GM21360 (cell line): ENCODE measurements around the gene UQCRC1.

Experiments
- ATAC-seq: cut with Tn5 transposase; IDR thresholded peaks from one replicate; pipeline ENCODE4 v1.9.1; 2021; ENCODE audit warnings: mild to moderate bottlenecking, moderate library complexity; ENCODE audit not compliant: unreplicated experiment

Gene UQCRC1

GRCh38 chr3:48575366-48575765 lies 34.1 kb downstream of the UQCRC1 start:
- ATAC-seq, result no peak

GRCh38 chr3:48573973-48574585 lies 35.4 kb downstream of the UQCRC1 start:
- no peak for ATAC-seq

GRCh38 chr3:48572517-48572916 lies 36.9 kb downstream of the UQCRC1 start:
- no peak for ATAC-seq

GRCh38 chr3:48571938-48572337 lies 37.5 kb downstream of the UQCRC1 start:
- no peak for ATAC-seq

- ATAC-seq, result no peak
These were observed 39.5 kb downstream of the UQCRC1 start for GRCh38 chr3:48569808-48570450.

GRCh38 chr3:48569400-48569799 lies 40.0 kb downstream of the UQCRC1 start:
- ATAC-seq, result no peak

GRCh38 chr3:48568476-48568875 lies 41.0 kb downstream of the UQCRC1 start:
- ATAC-seq, result no peak

- ATAC-seq, result no peak
These were observed 41.9 kb downstream of the UQCRC1 start for GRCh38 chr3:48567500-48567899.

GRCh38 chr3:48567090-48567489 lies 42.4 kb downstream of the UQCRC1 start:
- ATAC-seq, result no peak

- ATAC-seq, result no peak
These were observed 43.1 kb downstream of the UQCRC1 start for GRCh38 chr3:48566401-48566760.

GRCh38 chr3:48565591-48566400 lies 43.6 kb downstream of the UQCRC1 start:
- ATAC-seq, result no peak

GRCh38 chr3:48565186-48565585 lies 44.3 kb downstream of the UQCRC1 start:
- no peak for ATAC-seq

GRCh38 chr3:48564667-48565066 lies 44.8 kb downstream of the UQCRC1 start:
- no peak for ATAC-seq

- ATAC-seq, result no peak
These were observed 45.4 kb downstream of the UQCRC1 start for GRCh38 chr3:48564022-48564421.

GRCh38 chr3:48563382-48563918 lies 46.0 kb downstream of the UQCRC1 start, which contains the start of gene UCN2:
UCN2 (minus strand) TSS chr3:48563781; CDS start chr3:48563124, 657 bp downstream.
- no peak for ATAC-seq

GRCh38 chr3:48562367-48563095 lies 46.9 kb downstream of the UQCRC1 start:
- no peak for ATAC-seq

- no peak for ATAC-seq
These were observed 48.3 kb downstream of the UQCRC1 start for GRCh38 chr3:48561045-48561736.

GRCh38 chr3:48560648-48561018 lies 48.8 kb downstream of the UQCRC1 start:
- ATAC-seq, result no peak

GRCh38 chr3:48558493-48559134 lies 50.8 kb downstream of the UQCRC1 start:
- no peak for ATAC-seq
